Ectodermal cell (in vitro differentiated cells): Measurements from ENCODE around the gene ABCA10.

ENCODE experiments used
- H3K27ac ChIP-seq: 2 replicates; pipeline ENCODE4 v1.7.0; 2013; ENCODE audit warnings: mild to moderate bottlenecking, low read depth, low read length; ENCODE audit not compliant: insufficient read depth, poor library complexity, severe bottlenecking
- H3K27me3 ChIP-seq: 2 replicates; pipeline ENCODE4 v1.7.0; 2013; ENCODE audit warnings: mild to moderate bottlenecking, low read length; ENCODE audit not compliant: insufficient read depth, control insufficient read depth, poor library complexity, severe bottlenecking
- H3K36me3 ChIP-seq: one replicate; pipeline ENCODE4 v1.7.0; 2013; ENCODE audit warnings: low read length; ENCODE audit not compliant: control insufficient read depth, insufficient read depth
- H3K4me1 ChIP-seq: one replicate; pipeline ENCODE4 v1.7.0; 2013; ENCODE audit warnings: low read length; ENCODE audit not compliant: control insufficient read depth, insufficient read depth
- H3K4me3 ChIP-seq: 2 replicates; pipeline ENCODE4 v1.7.0; 2013; ENCODE audit warnings: low read depth, low read length, control low read depth; ENCODE audit not compliant: insufficient read depth
- H3K9me3 ChIP-seq: 2 replicates; pipeline ENCODE4 v1.7.0; 2013; ENCODE audit warnings: mild to moderate bottlenecking, low read length, moderate library complexity; ENCODE audit not compliant: control insufficient read depth
- WGBS, 2 experiments: methylation state at CpG; one replicate each; pipeline ENCODE4 v1.1.7; 2013; ENCODE audit warnings: missing lambda C conversion rate in 2 of 2; 5-methylcytosine and 5-hydroxymethylcytosine counted together

The ABCA10 gene

DNA sequence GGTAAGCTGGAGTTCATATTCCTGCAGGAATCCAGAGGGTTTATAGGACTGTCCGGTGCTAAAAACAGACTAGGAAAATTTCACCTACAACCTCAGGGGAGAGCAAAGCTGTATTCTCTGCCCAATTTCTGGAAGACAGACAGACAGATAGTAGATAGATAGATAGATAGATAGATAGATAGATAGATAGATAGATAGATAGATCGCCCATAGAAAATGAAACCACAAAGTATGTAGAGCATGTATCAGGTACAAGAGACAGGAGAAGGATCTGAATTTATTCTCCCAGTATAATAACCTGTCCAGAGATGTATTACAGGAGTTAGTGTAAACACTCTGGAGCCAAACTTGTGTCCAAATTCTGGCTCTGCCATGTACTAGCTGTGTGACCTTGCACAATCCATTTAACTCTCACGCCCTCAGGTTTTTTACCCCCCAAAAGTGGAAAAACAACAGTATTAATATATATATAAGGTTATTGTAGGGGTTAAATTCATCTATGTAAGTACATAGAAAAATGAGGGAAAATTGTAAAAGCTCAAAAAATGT lies 84.9 kb downstream of the ABCA10 start:
- Histone ChIP-seq H3K27ac (no peak overlapping the region), H3K36me3 (no peaks in the 10 kb centered on the region), H3K27me3 (no peaks in the 10 kb centered on the region), H3K4me3 (no peak overlapping the region), H3K9me3 (no peaks in the 10 kb centered on the region), H3K4me1 (no peaks in the 10 kb centered on the region)
- WGBS, 2 experiments: 84 to 97% methylated on average over 2 of the region's 3 CpGs

DNA sequence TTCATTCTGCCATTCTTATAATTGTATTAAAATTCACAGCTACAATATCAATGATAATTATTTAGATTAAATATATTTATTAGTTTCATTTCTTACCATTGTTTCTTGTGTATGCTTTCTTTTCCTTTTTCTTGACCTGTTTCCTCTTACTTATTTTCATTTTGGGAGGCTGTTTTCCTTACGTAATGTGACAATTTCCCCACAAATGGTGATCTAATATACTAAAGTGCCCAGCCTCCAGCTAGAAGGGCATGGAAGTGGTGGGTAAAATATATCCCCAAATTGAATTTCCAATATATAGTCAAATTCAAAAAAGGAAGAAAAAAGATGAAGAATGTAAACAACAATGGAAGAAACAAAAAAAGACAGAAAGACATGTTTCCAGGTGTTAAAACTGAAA lies 85.5 kb downstream of the ABCA10 start:
- Histone ChIP-seq H3K27me3 (no peaks in the 10 kb centered on the region), H3K4me3 (no peak overlapping the region), H3K27ac (no peak overlapping the region), H3K9me3 (no peaks in the 10 kb centered on the region), H3K4me1 (no peaks in the 10 kb centered on the region), H3K36me3 (no peaks in the 10 kb centered on the region)
- 100% methylated on average over 1 of the region's 1 CpG; no CpG with 5 or more reads in 1 of the 2 experiments for WGBS, 2 experiments

DNA sequence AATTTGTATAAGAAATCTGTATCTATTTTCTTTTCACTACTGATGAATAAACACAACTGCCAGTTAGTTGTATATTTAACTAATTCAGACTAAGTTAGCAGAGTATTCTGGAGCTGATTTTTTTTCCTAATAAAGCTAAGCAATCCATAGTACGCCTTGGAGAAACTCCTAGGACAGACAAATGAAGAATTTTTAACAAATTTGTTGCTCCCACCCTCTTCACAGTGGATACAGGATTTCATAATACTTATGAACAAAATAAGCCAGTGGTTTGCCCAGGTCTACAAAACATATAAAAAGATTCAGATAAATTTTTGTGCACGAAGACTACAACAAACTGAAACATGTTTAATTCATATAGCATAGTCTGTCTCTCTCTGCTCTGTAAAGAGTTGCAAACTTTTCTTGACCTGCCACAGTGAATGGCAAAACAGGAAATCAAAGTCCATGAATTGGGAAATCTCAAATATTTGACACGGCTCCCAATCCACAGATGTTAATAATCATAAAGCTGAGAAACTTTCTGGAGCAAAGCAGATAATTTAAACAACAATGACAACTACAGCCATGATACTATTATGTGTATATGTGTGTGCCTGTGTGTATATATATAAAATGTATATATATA lies 86.3 kb downstream of the ABCA10 start:
- Histone ChIP-seq H3K27me3 (no peaks in the 10 kb centered on the region), H3K4me1 (no peaks in the 10 kb centered on the region), H3K4me3 (no peak overlapping the region), H3K9me3 (no peaks in the 10 kb centered on the region), H3K36me3 (no peaks in the 10 kb centered on the region), H3K27ac (no peak overlapping the region)
- WGBS, 2 experiments: 88 to 94% methylated on average over 3 of the region's 3 CpGs

DNA sequence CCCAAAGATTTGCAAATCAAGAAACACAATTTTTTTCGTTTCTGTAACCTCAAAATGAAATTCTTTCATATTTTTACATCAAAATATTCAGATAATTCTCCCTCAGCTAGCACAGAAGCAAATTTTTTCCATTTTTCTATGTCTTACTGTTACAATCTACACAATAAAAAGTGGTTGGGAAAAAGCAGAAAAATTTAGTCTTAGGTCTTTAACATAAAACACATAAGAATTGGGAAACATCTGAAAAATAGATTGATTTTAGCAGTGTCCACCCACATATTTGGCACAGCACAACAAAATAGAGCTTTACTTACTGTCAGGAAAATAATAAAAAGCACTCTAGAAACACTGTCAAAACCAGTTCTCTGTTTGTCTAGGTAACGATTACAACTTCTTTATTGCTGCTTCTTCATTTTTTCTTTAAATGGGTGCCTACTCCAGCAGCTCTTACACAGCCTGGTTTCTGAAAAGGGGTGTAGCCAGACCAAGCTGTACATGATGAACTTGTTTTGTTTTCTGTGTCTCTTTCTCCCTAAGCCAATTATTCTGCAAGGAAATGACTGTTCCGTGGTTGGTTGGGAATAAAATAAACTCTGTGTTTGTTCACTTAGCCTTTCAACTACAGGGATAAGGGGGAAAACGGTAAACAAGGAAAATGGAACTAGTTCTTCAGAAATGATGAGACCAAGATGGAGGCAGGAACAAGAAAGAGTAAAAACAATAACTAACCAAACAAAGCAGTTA lies 87.0 kb downstream of the ABCA10 start, which contains the start of gene ABCA6:
ABCA6 (minus strand) TSS at position 465 of the 744 bp plus-strand sequence. CDS start 1,192 bp downstream, outside the sequence.
- Histone ChIP-seq H3K4me1 (no peaks in the 10 kb centered on the region), H3K27me3 (no peaks in the 10 kb centered on the region), H3K36me3 (no peaks in the 10 kb centered on the region), H3K4me3 (no peak within 1 kb of the TSS), H3K27ac (no peak within 1 kb of the TSS), H3K9me3 (no peaks in the 10 kb centered on the region)
- 80 to 82% methylated on average over 4 of the region's 4 CpGs for WGBS, 2 experiments

DNA sequence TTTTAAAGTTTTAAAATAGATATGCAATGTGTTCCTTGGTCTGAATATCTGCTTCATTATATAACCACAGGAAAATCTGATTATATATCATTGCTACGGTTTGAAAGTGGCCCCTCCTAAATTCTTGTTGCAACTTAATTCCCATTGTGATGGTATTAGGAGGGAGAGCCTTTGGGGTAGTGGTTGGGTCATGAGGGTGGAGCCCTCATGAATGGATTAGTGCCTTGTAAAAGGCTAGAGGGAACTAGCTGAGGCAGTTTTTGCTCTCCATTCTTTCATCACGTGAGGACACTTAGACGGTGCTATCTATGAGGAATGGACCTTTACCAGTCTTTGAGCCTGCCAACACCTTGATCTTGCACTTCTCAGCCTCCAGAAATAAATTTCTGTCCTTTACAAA lies 94.5 kb downstream of the ABCA10 start:
- H3K4me1 ChIP-seq: no peaks in the 10 kb centered on the region
- WGBS, 2 experiments: 61 to 67% methylated on average over 2 to 3 of the region's 3 CpGs
- H3K4me3 ChIP-seq: no peak overlapping the region
- no peaks in the 10 kb centered on the region for H3K27me3 ChIP-seq
- H3K27ac ChIP-seq: no peak overlapping the region
- peaks cover 3% of the 10 kb centered on the region for H3K9me3 ChIP-seq
- no peaks in the 10 kb centered on the region for H3K36me3 ChIP-seq

DNA sequence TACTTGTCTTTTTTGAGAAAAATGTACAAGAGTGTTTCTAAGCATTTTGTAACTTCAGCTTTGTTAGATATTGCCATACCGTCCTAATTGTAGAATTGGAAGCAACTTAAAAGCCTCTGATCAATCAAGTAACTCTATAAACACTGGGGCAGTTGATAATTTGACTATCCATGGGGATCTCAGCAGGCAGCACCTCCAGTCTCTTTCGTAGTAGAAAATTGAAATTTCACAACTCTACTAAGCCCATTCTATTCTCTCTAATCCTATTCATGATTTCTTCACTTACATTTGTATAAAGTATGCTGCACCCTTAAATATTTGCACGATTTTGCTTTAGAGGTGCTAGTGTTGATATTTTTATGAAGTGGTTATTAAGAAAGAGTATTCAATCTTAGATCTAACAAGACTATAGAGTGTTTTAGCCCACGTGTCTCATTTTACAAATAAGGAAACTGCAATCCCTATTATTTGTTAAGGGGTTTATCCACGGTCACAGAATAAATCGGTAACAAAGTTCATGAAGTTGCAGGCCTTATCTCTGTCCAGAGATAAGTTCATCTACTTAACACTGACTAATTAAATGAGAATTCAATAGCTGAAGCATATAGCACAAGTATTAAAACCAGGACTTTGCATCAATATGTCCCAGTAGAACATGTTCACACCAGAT lies 97.9 kb downstream of the ABCA10 start:
- WGBS, 2 experiments: 56 to 59% methylated on average over 5 to 6 of the region's 6 CpGs
- Histone ChIP-seq H3K27ac (no peak overlapping the region), H3K9me3 (peaks cover 3% of the 10 kb centered on the region), H3K27me3 (no peaks in the 10 kb centered on the region), H3K4me1 (no peaks in the 10 kb centered on the region), H3K4me3 (no peak overlapping the region), H3K36me3 (no peaks in the 10 kb centered on the region)

DNA sequence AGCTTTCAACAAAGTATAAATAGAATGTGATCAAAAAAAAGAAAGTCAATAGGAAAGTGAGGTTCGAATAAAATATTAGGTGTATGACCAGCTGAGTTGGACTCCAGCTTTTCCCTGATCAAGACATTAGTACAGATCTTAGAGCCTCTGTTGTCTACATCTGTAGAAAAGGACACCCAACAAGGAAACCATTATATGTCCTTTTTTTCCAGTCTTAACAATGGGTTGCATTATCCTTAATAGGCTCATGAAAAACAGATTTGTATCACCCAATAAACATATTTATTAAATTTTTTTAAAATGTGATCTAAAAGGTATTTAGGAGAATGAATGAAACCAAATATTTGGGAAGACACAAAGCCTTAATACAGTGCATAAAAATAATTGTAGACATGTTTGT lies 105.0 kb downstream of the ABCA10 start:
- Histone ChIP-seq H3K27ac (no peak overlapping the region), H3K36me3 (no peaks in the 10 kb centered on the region), H3K27me3 (no peaks in the 10 kb centered on the region), H3K4me3 (no peak overlapping the region), H3K4me1 (no peaks in the 10 kb centered on the region), H3K9me3 (no peaks in the 10 kb centered on the region)
- 94 to 100% methylated on average over 1 of the region's 1 CpG for WGBS, 2 experiments

DNA sequence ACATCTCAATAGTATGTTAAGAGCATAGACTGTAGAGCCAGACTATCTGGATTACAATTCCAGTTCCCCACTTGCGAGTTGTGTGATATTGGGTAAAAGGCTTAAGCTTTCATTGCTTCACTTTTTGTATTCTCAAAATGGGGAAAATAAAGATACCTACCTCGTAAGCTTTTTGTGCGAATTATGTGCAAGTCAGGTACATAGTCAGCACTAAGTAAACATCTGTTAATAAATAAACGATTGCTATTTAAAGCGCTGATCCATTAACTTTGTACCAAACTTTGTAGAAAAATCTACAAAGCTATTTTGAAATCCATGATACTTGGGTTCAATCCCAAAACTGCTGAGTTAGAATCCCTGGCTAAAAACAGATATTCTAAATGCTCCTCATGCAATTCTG lies 106.6 kb downstream of the ABCA10 start:
- WGBS, 2 experiments: 96 to 100% methylated on average over 5 of the region's 5 CpGs
- H3K4me1 ChIP-seq: no peaks in the 10 kb centered on the region
- no peaks in the 10 kb centered on the region for H3K9me3 ChIP-seq
- H3K36me3 ChIP-seq: no peaks in the 10 kb centered on the region
- no peaks in the 10 kb centered on the region for H3K27me3 ChIP-seq
- H3K4me3 ChIP-seq: no peak overlapping the region
- no peak overlapping the region for H3K27ac ChIP-seq

DNA sequence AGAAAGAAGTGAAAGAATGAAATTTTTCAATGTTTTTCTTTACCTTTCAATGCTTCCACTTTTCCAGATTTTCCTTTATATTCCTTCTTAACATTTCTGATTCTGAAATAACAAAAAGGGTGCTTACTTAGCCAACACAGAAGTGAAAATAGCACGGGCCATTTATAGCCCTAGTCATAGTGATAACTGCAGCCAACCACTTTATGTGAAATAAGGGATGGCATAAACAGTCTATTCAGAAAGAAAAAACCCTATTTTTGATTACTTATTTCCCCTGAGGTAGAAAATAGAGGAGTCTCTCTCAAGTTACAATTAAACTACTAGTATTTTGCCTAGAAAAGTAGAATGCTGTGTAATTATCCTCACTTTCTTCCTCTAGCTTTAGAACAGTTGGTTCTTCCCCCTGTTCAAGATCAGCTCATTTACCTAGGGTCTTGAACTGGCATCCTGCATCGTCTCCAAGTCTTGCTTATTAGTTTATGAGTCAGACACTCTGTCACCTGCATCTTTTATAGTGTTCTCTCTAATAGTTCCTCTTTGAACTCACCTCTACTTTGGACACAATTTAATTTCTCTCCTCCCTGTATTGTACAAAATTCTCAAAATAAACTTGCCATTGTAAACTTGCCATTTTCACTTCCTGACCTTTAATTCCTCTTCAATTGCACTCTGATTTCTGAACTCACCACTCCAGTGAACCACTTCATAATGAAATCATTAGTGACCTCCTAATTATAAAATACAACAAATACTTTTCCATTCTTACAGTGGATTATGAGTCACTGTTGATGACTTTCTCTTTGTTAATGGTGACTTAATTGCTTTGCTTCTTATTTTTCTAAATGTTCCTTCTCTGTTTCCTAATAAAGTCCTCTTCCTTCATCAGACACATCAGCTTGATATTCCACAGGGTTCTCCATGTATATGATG lies 110.5 kb downstream of the ABCA10 start:
- Histone ChIP-seq H3K36me3 (no peaks in the 10 kb centered on the region), H3K4me3 (no peak overlapping the region), H3K4me1 (no peaks in the 10 kb centered on the region), H3K9me3 (no peaks in the 10 kb centered on the region), H3K27ac (no peak overlapping the region), H3K27me3 (no peaks in the 10 kb centered on the region)
- 80 to 98% methylated on average over 2 of the region's 2 CpGs for WGBS, 2 experiments
